HCT116 (cell line): ENCODE measurements around the gene TBC1D14. TPM values are rescaled to one million over a fixed set of nuclear protein-coding genes. Genes with fewer than 3 reads are reported as not detected.
"Not testable (repeated sequence)": the region's sequence is repeated elsewhere in the genome, so short reads cannot be mapped to it uniquely, and the experiment has no call there.

Experiments
- ATAC-seq: fragments of 200-7000 bp; cut with Tn5 transposase; 2 replicates; pipeline ENCODE4 v1.9.1; 2020; ENCODE audit warnings: mild to moderate bottlenecking, moderate library complexity
- BruUV-seq: library from RNA; stranded (reverse); fragments of 400-500 nt; replicated peaks from 2 replicates; lab custom pipeline; 2021; lab: Mats Ljungman, UMichigan
- CTCF ChIA-PET: fragments of 300-600 bp; sonication (Branson Sonifier 250); formaldehyde crosslinking; loops from one replicate; lab custom pipeline; 2021; ENCODE audit warnings: antibody characterized with exemption; lab: Charles Lee
- POLR2A ChIA-PET: fragments of 300-600, 350-600 bp; sonication (Branson Sonifier 250); formaldehyde crosslinking; loops from one replicate; lab custom pipeline; 2021; ENCODE audit warnings: antibody characterized with exemption; lab: Charles Lee
- RAD21 ChIA-PET, 2 experiments: fragments of 300-600 bp; sonication (Branson Sonifier 250); formaldehyde crosslinking; loops; one replicate each; lab custom pipeline; 2023; ENCODE audit warnings: low total read pairs in 2 of 2; ENCODE audit not compliant: uncharacterized antibody in 2 of 2, unreplicated experiment in 2 of 2, low non-redundant PET in 1 of 2; lab: Charles Lee
- DNase-seq: peaks from one replicate; pipeline ENCODE4 v3.0.0-alpha.2; 2010; ENCODE audit warnings: low read depth, low spot score
- H2AFZ ChIP-seq: fragments of 200-600 bp; shearing (Covaris generic), sonication (generic); 2 replicates; pipeline ENCODE4 v1.6.1; 2017; ENCODE audit warnings: low read depth, mixed run types, mixed read lengths, antibody characterized with exemption, low read length; ENCODE audit not compliant: poor library complexity, severe bottlenecking
- H3K27ac ChIP-seq: 2 replicates; pipeline ENCODE4 v1.5.1; 2012; ENCODE audit warnings: low read depth, low read length
- H3K27me3 ChIP-seq: fragments of 200-600 bp; sonication (generic); 2 replicates; pipeline ENCODE4 v1.6.1; 2016; ENCODE audit warnings: mixed run types, low read length, mixed read lengths; ENCODE audit not compliant: insufficient read depth
- H3K36me3 ChIP-seq, 2 experiments: fragments of 200-500 bp in 1 of 2; fragments of 200-600 bp in 1 of 2; sonication (Bioruptor generic) in 1 of 2; sonication (generic) in 1 of 2; 2 replicates each; pipeline versions ENCODE4 v1.5.1 to v1.6.1; 2014 to 2016; ENCODE audit warnings: low read length in 2 of 2, inconsistent platforms in 1 of 2, mixed read lengths in 1 of 2, mixed run types in 1 of 2; ENCODE audit not compliant: insufficient read depth in 2 of 2, control insufficient read depth in 1 of 2
- H3K4me1 ChIP-seq, 2 experiments: fragments of 200-600 bp in 1 of 2; sonication (generic) in 1 of 2; 2 replicates each; pipeline versions ENCODE4 v1.5.1 to v1.6.1; 2012 to 2017; ENCODE audit warnings: low read length in 2 of 2, inconsistent platforms in 1 of 2, mild to moderate bottlenecking in 1 of 2, mixed read lengths in 1 of 2, mixed run types in 1 of 2, moderate library complexity in 1 of 2; ENCODE audit not compliant: insufficient read depth in 2 of 2, control insufficient read depth in 1 of 2
- H3K4me2 ChIP-seq: fragments of 200-600 bp; sonication (generic); 2 replicates; pipeline ENCODE4 v1.6.1; 2017; ENCODE audit warnings: mixed run types, low read length, mixed read lengths
- H3K4me3 ChIP-seq, 2 experiments: fragments of 200-600 bp in 1 of 2; sonication (generic) in 1 of 2; replicated peaks in 1 of 2; 2 replicates each; pipeline ENCODE4 v1.5.1; 2011 to 2016; ENCODE audit warnings: low read length in 2 of 2, control low read depth in 1 of 2, low read depth in 1 of 2, mild to moderate bottlenecking in 1 of 2, mixed read lengths in 1 of 2, mixed run types in 1 of 2
- H3K79me2 ChIP-seq: fragments of 200-600 bp; sonication (generic); 2 replicates; pipeline ENCODE4 v1.6.1; 2017; ENCODE audit warnings: mild to moderate bottlenecking, mixed run types, low read length, moderate library complexity, mixed read lengths; ENCODE audit not compliant: insufficient read depth
- H3K9ac ChIP-seq: fragments of 200-600 bp; sonication (generic); 2 replicates; pipeline ENCODE4 v1.6.1; 2016; ENCODE audit warnings: low read length, mixed read lengths
- H3K9me2 ChIP-seq: fragments of 200-600 bp; sonication (generic), shearing (Covaris generic); 2 replicates; pipeline ENCODE4 v1.6.1; 2017; ENCODE audit warnings: mixed run types, mild to moderate bottlenecking, moderate library complexity; ENCODE audit not compliant: insufficient read depth
- H3K9me3 ChIP-seq, 2 experiments: fragments of 200-500 bp in 1 of 2; fragments of 200-600 bp in 1 of 2; sonication (Bioruptor generic) in 1 of 2; sonication (generic) in 1 of 2; 2 replicates each; pipeline ENCODE4 v1.6.1; 2014 to 2017; ENCODE audit warnings: low read length in 2 of 2, mixed read lengths in 2 of 2, inconsistent platforms in 1 of 2, low read depth in 1 of 2, mild to moderate bottlenecking in 1 of 2, mixed run types in 1 of 2, moderate library complexity in 1 of 2; ENCODE audit not compliant: control insufficient read depth in 1 of 2, insufficient read depth in 1 of 2
- H4K20me1 ChIP-seq: fragments of 200-600 bp; sonication (generic), shearing (Covaris generic); 2 replicates; pipeline ENCODE4 v1.6.1; 2017; ENCODE audit warnings: mixed run types, mild to moderate bottlenecking, moderate library complexity; ENCODE audit not compliant: insufficient read depth
- intact Hi-C: fragments of 100-400 bp; cut with micrococcal nuclease; formaldehyde crosslinking; loops from 2 replicates; pipeline ENCODE4 v1.10.0; 2022
- total RNA-seq: library from RNA; stranded (reverse); gene quantifications from one replicate; pipeline ENCODE4 v1.2.1, GENCODE V29; 2021; ENCODE audit not compliant: unreplicated experiment

The TBC1D14 gene
- total RNA-seq, 1 experiment from 2014 or later: 62.9 TPM

DNA sequence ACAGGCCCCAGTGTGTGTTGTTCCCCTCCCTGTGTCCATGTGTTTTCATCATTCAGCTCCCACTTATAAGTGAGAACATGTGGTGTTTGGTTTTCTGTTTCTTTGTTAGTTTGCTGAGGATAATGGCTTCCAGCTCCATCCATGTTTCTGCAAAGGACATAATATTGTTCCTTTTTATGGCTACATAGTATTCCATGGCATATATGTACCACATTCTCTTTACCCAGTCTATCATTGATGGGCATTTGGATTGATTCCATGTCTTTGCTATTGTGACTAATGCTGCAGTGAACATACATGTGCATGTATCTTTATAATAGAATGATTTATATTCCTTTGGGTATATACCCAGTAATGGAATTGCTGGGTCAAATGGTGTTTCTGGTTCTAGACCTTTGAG, 169.9 kb downstream of the TBC1D14 start:
- H3K9me2 ChIP-seq, POLR2A ChIA-PET, H3K79me2 ChIP-seq, BruUV-seq, H3K36me3 ChIP-seq, H3K9ac ChIP-seq, H3K4me2 ChIP-seq, H3K27ac ChIP-seq, H2AFZ ChIP-seq, DNase-seq, H4K20me1 ChIP-seq, RAD21 ChIA-PET, H3K4me3 ChIP-seq, intact Hi-C loops, H3K9me3 ChIP-seq, ATAC-seq, H3K27me3 ChIP-seq: not testable (repeated sequence)
- CTCF ChIA-PET: interaction anchor here (2.5 kb wide), 1 partner anchor 9 kb away, joined by 10 read pairs; no protein-coding TSS in a partner anchor
- H3K4me1 ChIP-seq: peaks cover 0 to 10% of the 10 kb centered on the region in 2 experiments; a peak in 2 of 4 replicates

GRCh38 chr4:7079909-7080308, 170.3 kb downstream of the TBC1D14 start:
- CTCF ChIA-PET: interaction anchor here (2.5 kb wide), 1 partner anchor 9 kb away, joined by 10 read pairs; no protein-coding TSS in a partner anchor
- BruUV-seq, H3K9me3 ChIP-seq, POLR2A ChIA-PET, RAD21 ChIA-PET, H3K27ac ChIP-seq, H3K79me2 ChIP-seq, H2AFZ ChIP-seq, DNase-seq, H3K4me3 ChIP-seq, H3K36me3 ChIP-seq, H4K20me1 ChIP-seq, H3K9ac ChIP-seq, ATAC-seq, H3K4me1 ChIP-seq, H3K9me2 ChIP-seq, H3K27me3 ChIP-seq, H3K4me2 ChIP-seq: not testable (repeated sequence)
- intact Hi-C loops: loop anchor here (10.0 kb wide), 1 partner anchor 215 kb away; no protein-coding TSS in a partner anchor

Other genes with a start within 250 kb of the TBC1D14 start
- gene S100P, start 215.9 kb upstream of the TBC1D14 start, total RNA-seq: 4.1 TPM
- gene MRFAP1L1, start 200.0 kb upstream of the TBC1D14 start, total RNA-seq: 43.0 TPM
- 15.7 TPM for gene BLOC1S4, start 193.7 kb upstream of the TBC1D14 start, total RNA-seq
- gene KIAA0232, start 127.1 kb upstream of the TBC1D14 start, total RNA-seq: 18.1 TPM
- 13.4 TPM for gene TADA2B, start 133.5 kb downstream of the TBC1D14 start, total RNA-seq
- 80.1 TPM for gene GRPEL1, start 158.2 kb downstream of the TBC1D14 start, total RNA-seq